ENCODE measurements around the gene CKAP5. TPM values are rescaled to one million over a fixed set of nuclear protein-coding genes. Genes with fewer than 3 reads are reported as not detected.

CKAP5 gene
- total and polyA plus RNA-seq, 2 experiments from 2014 or later, result 67.9 to 120 TPM

GRCh38 chr11:46706886-46707285, 139.2 kb downstream of the CKAP5 start:
- Histone ChIP-seq H3F3A (replicated peaks; ENCODE audit: low read depth) (no peaks in the 10 kb centered on the region; the same call in 1 of the 2 replicates), H3K4me1 (ENCODE audit: insufficient read depth) (no peaks in the 10 kb centered on the region), H3K4me2 (no peak overlapping the region), H2AFZ (no peak overlapping the region), H3K9me2 (ENCODE audit: insufficient read depth) (no peaks in the 10 kb centered on the region), H3K27ac (ENCODE audit: low read depth) (no peak overlapping the region), H3K36me3 (ENCODE audit: insufficient read depth) (peaks cover 24% of the 10 kb centered on the region), H3K4me3 (no peak overlapping the region), H3K27me3 (ENCODE audit: insufficient read depth) (no peaks in the 10 kb centered on the region), H4K20me1 (replicated peaks; ENCODE audit: insufficient read depth) (no peaks in the 10 kb centered on the region; the same call in none of the 2 replicates), H3K79me2 (replicated peaks; ENCODE audit: insufficient read depth) (peaks cover 9% of the 10 kb centered on the region)
- Mint-ChIP-seq H3K4me3 (no peak overlapping the region), H3K36me3 (ENCODE audit: low read depth) (peaks cover 41% of the 10 kb centered on the region), H3K27me3 (ENCODE audit: insufficient read depth, low read depth, poor library complexity) (peaks cover 3% of the 10 kb centered on the region), H3K27ac (no peak overlapping the region), H3K9me3 (no peaks in the 10 kb centered on the region), H3K4me1 (no peaks in the 10 kb centered on the region)
- no peak for TF ChIP-seq POLR2AphosphoS5 (IDR thresholded peaks at IDR 0.05; ENCODE audit: low read depth)
- TF ChIP-seq ZNF462 (CRISPR knock-in tag; IDR thresholded peaks at IDR 0.05), result no peak
- no peak for TF ChIP-seq CREB1 (CRISPR knock-in tag; IDR thresholded peaks at IDR 0.05; ENCODE audit: low read depth)
- no peak for TF ChIP-seq ZNF114 (CRISPR knock-in tag; IDR thresholded peaks at IDR 0.05)
- no peak for TF ChIP-seq ETS1 (IDR thresholded peaks at IDR 0.05)
- TF ChIP-seq EZH2 (IDR thresholded peaks at IDR 0.05; ENCODE audit: low read depth, unreplicated experiment), result no peak
- TF ChIP-seq JUNB (IDR thresholded peaks at IDR 0.05; ENCODE audit: unreplicated experiment), result no peak
- TF ChIP-seq REST (IDR thresholded peaks at IDR 0.05; ENCODE audit: unreplicated experiment), result no peak
- no peak for TF ChIP-seq EZH2phosphoT487 (IDR thresholded peaks at IDR 0.05; ENCODE audit: unreplicated experiment)
- no peak for TF ChIP-seq CTCF (conservative IDR thresholded peaks at IDR 0.05; ENCODE audit: low read depth in 2 of 2)
- no peak for TF ChIP-seq ZNF331 (CRISPR knock-in tag; IDR thresholded peaks at IDR 0.05; ENCODE audit: low read depth)
- no peak for TF ChIP-seq NANOG (IDR thresholded peaks at IDR 0.05; ENCODE audit: borderline replicate concordance)
- no peak for TF ChIP-seq STAT1 (IDR thresholded peaks at IDR 0.05; ENCODE audit: unreplicated experiment)
- no peak for ATAC-seq
- DNase-seq (ENCODE audit: low spot score), result no peak

Data from GM23338 (cell line).